Activated CD8-positive, alpha-beta T cell treated with anti-CD3 and anti-CD28 coated beads for 36 hours (primary cell): ENCODE data around the gene SLC30A7. TPM values are rescaled to one million over a fixed set of nuclear protein-coding genes. Genes with fewer than 3 reads are reported as not detected.

Experiments
- ATAC-seq: fragments of 200-7000 bp; cut with Tn5 transposase; one replicate; pipeline ENCODE4 v1.10.0; 2021; ENCODE audit warnings: mild to moderate bottlenecking, moderate library complexity
- CTCF ChIA-PET: fragments of 350-600 bp; sonication (Branson Sonifier 250); formaldehyde crosslinking; loops from one replicate; lab custom pipeline; 2021; ENCODE audit warnings: antibody characterized with exemption; lab: Charles Lee
- POLR2A ChIA-PET: fragments of 350-600 bp; sonication (Branson Sonifier 250); formaldehyde crosslinking; loops from one replicate; lab custom pipeline; 2021; ENCODE audit warnings: antibody characterized with exemption; lab: Charles Lee
- DNase-seq: peaks from one replicate; pipeline ENCODE4 v3.0.0-alpha.2; 2020
- H3K27ac Mint-ChIP-seq: one replicate; pipeline ENCODE4 v1.8.0; 2021; ENCODE audit warnings: mild to moderate bottlenecking, mixed read lengths
- H3K27me3 Mint-ChIP-seq: one replicate; pipeline ENCODE4 v1.8.0; 2021; ENCODE audit warnings: mixed read lengths
- H3K36me3 Mint-ChIP-seq: one replicate; pipeline ENCODE4 v1.8.0; 2021; ENCODE audit warnings: low read depth, mixed read lengths
- H3K4me1 Mint-ChIP-seq: one replicate; pipeline ENCODE4 v1.8.0; 2021; ENCODE audit warnings: low read depth, mixed read lengths
- H3K4me3 Mint-ChIP-seq: one replicate; pipeline ENCODE4 v1.8.0; 2021; ENCODE audit warnings: mild to moderate bottlenecking, moderate library complexity, mixed read lengths
- H3K9me3 Mint-ChIP-seq: one replicate; pipeline ENCODE4 v1.8.0; 2021; ENCODE audit warnings: mixed read lengths
- CTCF ChIP-seq: fragments of 200-600 bp; IDR thresholded peaks from one replicate; pipeline ENCODE4 v1.8.0; 2022; ENCODE audit warnings: antibody characterized with exemption, mild to moderate bottlenecking
- intact Hi-C: fragments of 100-400 bp; cut with micrococcal nuclease; formaldehyde crosslinking; loops from one replicate; pipeline ENCODE4 v1.10.0; 2022
- total RNA-seq, 2 experiments: library from RNA; stranded (reverse); gene quantifications; one replicate each; pipeline ENCODE4 v1.2.3, GENCODE V29; 2021

Gene SLC30A7
- total RNA-seq, 2 experiments from 2014 or later, result 32.0 to 36.1 TPM

- H3K27me3 Mint-ChIP-seq, result no peaks in the 10 kb centered on the region
- H3K36me3 Mint-ChIP-seq, result peaks cover 71% of the 10 kb centered on the region
- ChIA-PET POLR2A (interaction anchor here (1.5 kb wide), 1 partner anchor 209 kb away, joined by 5 read pairs; no protein-coding TSS in a partner anchor), CTCF (interaction anchor here (1.3 to 3.1 kb wide), 3 partner anchors 88 to 260 kb away, joined by 3 to 9 read pairs (median 4); no protein-coding TSS in a partner anchor)
- no peak for TF ChIP-seq CTCF
- peaks cover 53% of the 10 kb centered on the region for H3K4me1 Mint-ChIP-seq
- peak overlapping the region; percentile 24 for H3K27ac Mint-ChIP-seq
- peaks cover 6% of the 10 kb centered on the region for H3K9me3 Mint-ChIP-seq
- no peak for DNase-seq
- no peak for ATAC-seq
- intact Hi-C loops, result loop anchor here (5.0 to 10.0 kb wide), 4 partner anchors 44 to 214 kb away; no protein-coding TSS in a partner anchor
- H3K4me3 Mint-ChIP-seq, result peak overlapping the region; percentile 99
Measured at GRCh38 chr1:101028466-101028865, 132.6 kb downstream of the SLC30A7 start.

GRCh38 chr1:101029184-101029583 is 133.3 kb downstream of the SLC30A7 start:
- ATAC-seq, result no peak
- peaks cover 6% of the 10 kb centered on the region for H3K9me3 Mint-ChIP-seq
- CTCF ChIA-PET, result no interaction called here
- H3K27ac Mint-ChIP-seq, result peak overlapping the region; percentile 42
- POLR2A ChIA-PET, result interaction anchor here (0.6 to 1.5 kb wide), 2 partner anchors 139 to 209 kb away, joined by 3 to 5 read pairs; no protein-coding TSS in a partner anchor
- intact Hi-C loops, result loop anchor here (5.0 to 10.0 kb wide), 4 partner anchors 43 to 213 kb away; no protein-coding TSS in a partner anchor
- H3K4me1 Mint-ChIP-seq, result peaks cover 51% of the 10 kb centered on the region
- H3K4me3 Mint-ChIP-seq, result peak overlapping the region; percentile 18
- no peak for TF ChIP-seq CTCF
- no peaks in the 10 kb centered on the region for H3K27me3 Mint-ChIP-seq
- no peak for DNase-seq
- peaks cover 67% of the 10 kb centered on the region for H3K36me3 Mint-ChIP-seq

GRCh38 chr1:101030881-101031280 is 135.0 kb downstream of the SLC30A7 start:
- Mint-ChIP-seq H3K4me1 (peaks cover 63% of the 10 kb centered on the region), H3K4me3 (no peak overlapping the region), H3K36me3 (peaks cover 68% of the 10 kb centered on the region), H3K27me3 (no peaks in the 10 kb centered on the region), H3K27ac (peak overlapping the region; percentile 58), H3K9me3 (peaks cover 6% of the 10 kb centered on the region)
- intact Hi-C loops, result no loop called here
- POLR2A ChIA-PET, result no interaction called here
- ATAC-seq (no peak), DNase-seq (no peak)
- no peak for TF ChIP-seq CTCF
- CTCF ChIA-PET, result interaction anchor here (1.6 kb wide), 1 partner anchor 25 kb away, joined by 3 read pairs; no protein-coding TSS in a partner anchor

Other genes starting within 250 kb of the SLC30A7 start
- gene VCAM1, start 176.3 kb upstream of the SLC30A7 start, total RNA-seq, result 1 to 10 TPM in 1 of 2 experiments, under 1 TPM in 1; 0.83 to 1.1 TPM
- 1 to 10 TPM; 4.1 to 5.7 TPM for gene EXTL2, start 1.2 kb upstream of the SLC30A7 start, total RNA-seq
- gene DPH5, start 129.7 kb downstream of the SLC30A7 start, total RNA-seq, result 10 to 100 TPM; 77.3 to 77.4 TPM